Prostate gland (tissue), 2 donors: ENCODE measurements around the gene CIROP.

ENCODE experiments used
- CTCF ChIP-seq, 4 experiments: fragments of 200-600 bp in 2 of 4; fragments of 450-650 bp in 2 of 4; sonication (generic) in 2 of 4; IDR thresholded peaks; 1 replicate in 3 of 4; 2 replicates in 1 of 4; pipeline ENCODE4 v1.5.1; 2016 to 2019; ENCODE audit warnings: antibody characterized with exemption in 4 of 4, mild to moderate bottlenecking in 2 of 4, moderate library complexity in 2 of 4
- POLR2A ChIP-seq: fragments of 450-650 bp; IDR thresholded peaks from one replicate; pipeline ENCODE4 v1.6.1; 2016; ENCODE audit warnings: antibody characterized with exemption, mild to moderate bottlenecking

GRCh38 chr14:23113431-23114119 lies 8.8 kb upstream of the CIROP start:
- no peak for TF ChIP-seq CTCF (IDR thresholded peaks at IDR 0.05)
- TF ChIP-seq POLR2A = no peak
